H7 (cell line): ENCODE results near the gene RHOH. TPM values are rescaled to one million over a fixed set of nuclear protein-coding genes. Genes with fewer than 3 reads are reported as not detected.

Source experiments
- DNase-seq: peaks from one replicate; pipeline ENCODE4 v3.0.0; 2012
- H3K27me3 ChIP-seq: 2 replicates; pipeline ENCODE4 v1.6.0; 2011; ENCODE audit warnings: mild to moderate bottlenecking, low read length; ENCODE audit not compliant: control insufficient read depth, insufficient read depth
- H3K36me3 ChIP-seq: replicated peaks from 2 replicates; pipeline ENCODE4 v1.5.1; 2011; ENCODE audit warnings: low read length; ENCODE audit not compliant: control insufficient read depth, insufficient read depth
- H3K4me3 ChIP-seq: 2 replicates; pipeline ENCODE4 v1.5.1; 2011; ENCODE audit warnings: low read depth, mild to moderate bottlenecking, control low read depth, low read length, moderate library complexity; ENCODE audit not compliant: insufficient read depth
- total RNA-seq: library from RNA; depleted of rRNA; stranded (reverse); fragments of >200 nt; shearing (Covaris generic); gene quantifications from 2 replicates; pipeline ENCODE4 v1.2.3, GENCODE V29; 2014

RHOH gene
- total RNA-seq, 1 experiment from 2014 or later, result 2.1 TPM

DNA sequence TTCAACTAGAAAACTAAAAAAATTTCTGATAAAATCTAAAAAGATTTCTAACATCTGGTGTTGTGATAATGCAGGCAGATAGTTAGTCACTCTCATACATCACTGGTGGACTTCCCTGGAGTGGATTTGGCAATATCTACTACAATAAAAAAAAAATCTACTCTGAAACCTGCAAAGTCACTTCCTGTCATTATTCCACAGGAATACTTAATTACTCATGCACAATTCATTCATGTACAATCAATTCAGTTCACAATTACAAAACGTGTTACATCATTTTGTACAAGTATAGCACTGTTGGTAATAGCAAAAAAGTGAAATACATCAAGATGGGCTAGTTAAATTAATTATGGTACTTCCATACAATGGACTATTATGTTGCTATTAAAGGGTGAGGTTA, 16.5 kb upstream of the RHOH start:
- Histone ChIP-seq H3K27me3 (no peaks in the 10 kb centered on the region), H3K4me3 (no peak overlapping the region), H3K36me3 (no peaks in the 10 kb centered on the region)
- no peak for DNase-seq

DNA sequence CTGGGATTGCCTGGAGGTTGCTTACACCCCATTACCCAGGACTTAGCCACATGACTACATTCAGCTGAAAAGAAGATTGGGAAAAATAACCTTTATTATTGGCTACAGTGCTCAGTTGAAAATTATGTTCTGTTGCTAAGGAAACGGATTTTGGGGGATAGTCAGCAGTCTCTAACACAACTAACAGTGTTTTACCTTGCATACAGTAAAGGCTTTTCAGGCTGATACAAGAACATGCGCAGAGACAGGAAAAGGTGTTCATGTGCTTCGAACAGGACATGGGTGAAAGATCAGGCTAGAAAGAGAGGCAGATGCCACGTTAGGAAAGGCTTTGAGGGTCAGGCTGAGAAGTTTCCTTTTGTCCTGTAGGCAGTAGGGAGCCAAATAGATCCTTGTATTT, 14.8 kb upstream of the RHOH start:
- no peak for DNase-seq
- Histone ChIP-seq H3K36me3 (no peaks in the 10 kb centered on the region), H3K4me3 (no peak overlapping the region), H3K27me3 (no peaks in the 10 kb centered on the region)

DNA sequence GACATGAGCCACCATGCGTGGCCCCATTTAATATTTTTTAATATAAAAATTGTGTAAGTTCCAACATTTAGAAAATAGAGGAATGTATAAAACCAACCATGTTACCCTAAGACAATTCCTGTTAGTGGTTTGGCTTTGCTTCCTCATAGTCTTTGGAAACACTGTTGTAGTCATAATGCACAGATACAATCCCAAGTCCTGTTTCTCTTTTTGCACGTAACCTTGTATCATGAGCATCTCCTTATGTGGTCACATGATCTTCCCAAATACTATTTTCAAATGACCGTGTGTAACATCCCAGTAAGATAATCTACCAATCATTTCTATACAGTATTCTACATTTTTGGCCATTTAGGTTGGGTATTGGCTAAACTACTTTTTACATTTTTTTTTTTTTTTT, 13.9 kb upstream of the RHOH start:
- Histone ChIP-seq H3K36me3 (no peaks in the 10 kb centered on the region), H3K27me3 (no peaks in the 10 kb centered on the region), H3K4me3 (no peak overlapping the region)
- DNase-seq, result no peak

DNA sequence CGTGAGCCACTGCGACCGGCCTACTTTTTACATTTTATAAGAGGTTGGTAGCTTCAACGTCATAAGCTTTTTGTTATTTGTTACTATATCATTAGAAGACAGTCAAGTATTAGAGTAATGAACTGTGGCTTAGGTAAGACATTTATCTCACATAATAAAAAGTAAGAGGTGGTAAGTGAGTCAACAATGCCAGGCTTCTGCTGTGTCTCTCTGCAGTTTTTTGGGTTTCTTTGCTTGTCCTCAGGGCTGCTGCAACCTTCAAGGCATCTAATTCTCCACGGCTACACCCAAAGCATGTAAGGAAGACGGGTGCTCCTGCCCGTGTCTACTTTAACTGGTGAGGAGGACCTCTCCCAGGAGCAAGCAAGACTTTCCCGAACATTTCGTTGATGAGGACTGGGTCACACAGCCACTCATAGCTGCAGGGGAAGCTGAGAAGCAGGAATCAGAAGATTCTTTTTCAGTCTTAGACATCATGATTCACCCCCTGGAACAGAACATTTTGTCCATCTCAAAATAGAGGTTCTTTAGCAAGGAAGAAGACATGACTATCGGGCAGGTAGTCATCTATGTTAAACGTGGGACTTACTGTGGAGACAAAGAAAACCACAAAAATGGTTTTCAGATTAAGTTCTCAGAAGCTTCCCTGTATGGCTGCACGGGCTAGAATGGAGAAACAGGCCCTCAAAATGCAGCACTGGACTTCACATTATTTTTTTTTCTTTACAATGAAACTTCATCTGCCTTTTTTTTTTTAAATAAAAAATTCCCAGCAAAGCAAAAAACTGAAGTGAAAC, 13.0 kb upstream of the RHOH start:
- no peaks in the 10 kb centered on the region for H3K36me3 ChIP-seq
- H3K4me3 ChIP-seq, result no peak overlapping the region
- H3K27me3 ChIP-seq, result no peaks in the 10 kb centered on the region
- DNase-seq, result no peak

DNA sequence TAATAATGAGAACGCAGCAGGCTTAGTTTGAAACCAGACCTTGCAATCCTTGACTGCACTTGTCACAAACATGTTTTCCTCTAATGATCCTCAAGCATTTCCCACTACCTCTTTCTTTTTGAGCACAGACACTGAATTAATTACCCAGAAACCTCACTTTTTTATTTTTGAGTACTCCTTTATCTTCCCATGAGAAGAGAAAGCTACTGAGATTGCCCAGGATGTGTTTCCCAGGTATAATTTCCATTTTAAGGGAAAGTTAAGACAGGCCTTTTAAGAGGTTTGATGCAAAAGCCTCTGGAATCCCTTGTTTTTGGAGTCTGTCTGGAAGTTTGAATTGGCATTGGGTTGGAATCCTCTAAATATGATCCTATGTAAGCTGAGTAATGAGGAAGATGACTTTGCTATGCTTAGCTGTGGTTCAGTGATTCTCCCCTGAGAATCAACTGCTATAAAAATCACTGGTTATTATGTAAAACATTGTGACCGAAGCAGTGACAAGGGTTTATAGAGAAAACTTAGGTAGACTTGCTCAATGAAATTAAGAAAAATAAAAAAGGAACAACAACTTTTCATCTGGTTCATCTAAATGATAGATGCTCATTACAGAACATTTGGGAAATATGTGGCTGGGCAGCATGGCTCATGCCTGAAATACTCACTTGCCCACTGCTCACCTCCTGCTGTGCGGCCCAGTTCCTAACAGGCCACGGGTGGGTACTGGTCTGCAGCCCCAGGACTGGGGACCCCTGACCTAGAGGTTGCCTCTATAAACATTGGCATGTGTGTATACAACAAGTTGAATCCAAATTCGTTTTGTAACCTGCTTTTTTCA, 10.8 kb upstream of the RHOH start:
- Histone ChIP-seq H3K27me3 (no peaks in the 10 kb centered on the region), H3K4me3 (no peak overlapping the region), H3K36me3 (no peaks in the 10 kb centered on the region)
- DNase-seq, result no peak

DNA sequence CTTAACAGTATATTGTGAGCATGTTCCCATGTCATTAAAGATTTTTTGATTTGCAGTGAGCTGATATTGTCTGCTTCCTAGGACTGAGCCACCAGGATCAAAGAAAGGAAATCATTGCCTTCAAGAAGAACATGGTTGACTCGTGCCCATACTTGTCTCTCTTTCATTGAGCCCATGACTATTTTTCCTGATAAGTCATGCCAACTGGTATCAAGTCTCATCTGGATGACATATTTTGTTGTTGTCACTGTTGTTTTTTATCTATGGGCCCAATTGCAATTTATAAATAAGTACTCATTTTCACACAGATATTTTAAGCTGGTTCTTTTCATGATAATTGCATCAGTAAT, 10.2 kb upstream of the RHOH start:
- Histone ChIP-seq H3K36me3 (no peaks in the 10 kb centered on the region), H3K27me3 (no peaks in the 10 kb centered on the region), H3K4me3 (no peak overlapping the region)
- DNase-seq, result no peak

DNA sequence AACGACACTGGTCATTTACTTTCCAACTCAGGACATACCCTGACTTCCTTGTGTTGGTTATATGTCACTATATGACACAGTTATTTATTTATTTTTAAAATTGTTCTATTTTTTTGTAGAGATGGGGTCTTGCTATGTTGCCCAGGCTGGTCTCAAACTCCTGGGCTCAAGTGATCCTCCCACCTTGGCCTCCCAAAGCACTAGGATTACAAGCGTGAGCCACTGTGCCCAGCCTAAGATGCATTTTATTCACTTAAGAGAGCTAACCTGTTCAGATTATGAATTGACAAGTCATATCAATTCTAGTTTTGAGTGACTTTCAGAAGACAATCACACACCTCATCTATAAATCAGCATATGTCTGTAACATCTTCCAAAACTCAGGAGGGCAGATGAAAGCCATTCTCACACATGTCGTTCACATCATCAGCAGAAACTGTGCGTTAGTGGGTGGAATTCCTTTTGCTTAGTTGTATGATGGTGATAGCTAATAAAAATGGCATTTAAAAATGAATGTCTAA, 9.4 kb upstream of the RHOH start:
- no peak for DNase-seq
- H3K27me3 ChIP-seq, result no peaks in the 10 kb centered on the region
- H3K36me3 ChIP-seq, result no peaks in the 10 kb centered on the region
- no peak overlapping the region for H3K4me3 ChIP-seq

DNA sequence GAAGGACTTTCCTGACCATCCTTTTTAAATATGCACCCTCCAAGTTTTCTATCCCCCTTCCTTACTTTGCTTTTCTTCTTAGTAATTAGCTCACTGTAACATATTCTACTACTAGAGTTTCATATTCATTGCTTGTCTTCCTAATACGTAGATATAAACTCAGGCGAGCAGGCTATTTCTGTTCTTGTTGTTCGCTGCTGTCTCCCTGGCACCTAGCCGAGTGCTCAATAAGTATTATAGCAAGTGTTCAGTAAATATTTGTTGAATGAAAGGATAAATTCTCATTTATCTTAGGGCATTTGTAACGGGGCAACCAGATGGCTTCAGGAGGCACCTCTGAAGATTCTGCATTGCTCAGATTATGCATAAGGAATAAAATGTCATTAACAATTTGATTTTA, 6.8 kb upstream of the RHOH start:
- DNase-seq, result no peak
- Histone ChIP-seq H3K27me3 (no peaks in the 10 kb centered on the region), H3K36me3 (no peaks in the 10 kb centered on the region), H3K4me3 (no peak overlapping the region)

DNA sequence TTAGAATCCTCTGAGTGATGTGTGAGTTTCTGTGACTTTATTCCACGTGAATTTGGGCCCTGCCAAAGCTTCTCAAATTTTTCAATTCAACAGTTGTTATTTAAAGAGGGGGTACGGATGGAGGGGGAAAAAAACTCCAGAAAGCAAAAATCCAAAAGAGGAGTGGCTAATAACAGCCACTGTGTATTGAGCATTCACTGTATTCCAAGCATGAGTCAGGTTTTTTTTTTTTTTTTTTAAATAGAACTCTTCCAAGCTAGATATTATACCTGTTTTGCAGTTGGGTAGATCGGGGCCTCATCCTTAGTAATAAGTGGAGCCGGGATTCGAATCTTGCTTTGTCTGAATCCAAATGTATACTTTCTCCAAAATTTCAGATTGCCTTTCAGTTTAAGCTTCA, 6.4 kb upstream of the RHOH start:
- no peak for DNase-seq
- Histone ChIP-seq H3K27me3 (no peaks in the 10 kb centered on the region), H3K36me3 (no peaks in the 10 kb centered on the region), H3K4me3 (no peak overlapping the region)

DNA sequence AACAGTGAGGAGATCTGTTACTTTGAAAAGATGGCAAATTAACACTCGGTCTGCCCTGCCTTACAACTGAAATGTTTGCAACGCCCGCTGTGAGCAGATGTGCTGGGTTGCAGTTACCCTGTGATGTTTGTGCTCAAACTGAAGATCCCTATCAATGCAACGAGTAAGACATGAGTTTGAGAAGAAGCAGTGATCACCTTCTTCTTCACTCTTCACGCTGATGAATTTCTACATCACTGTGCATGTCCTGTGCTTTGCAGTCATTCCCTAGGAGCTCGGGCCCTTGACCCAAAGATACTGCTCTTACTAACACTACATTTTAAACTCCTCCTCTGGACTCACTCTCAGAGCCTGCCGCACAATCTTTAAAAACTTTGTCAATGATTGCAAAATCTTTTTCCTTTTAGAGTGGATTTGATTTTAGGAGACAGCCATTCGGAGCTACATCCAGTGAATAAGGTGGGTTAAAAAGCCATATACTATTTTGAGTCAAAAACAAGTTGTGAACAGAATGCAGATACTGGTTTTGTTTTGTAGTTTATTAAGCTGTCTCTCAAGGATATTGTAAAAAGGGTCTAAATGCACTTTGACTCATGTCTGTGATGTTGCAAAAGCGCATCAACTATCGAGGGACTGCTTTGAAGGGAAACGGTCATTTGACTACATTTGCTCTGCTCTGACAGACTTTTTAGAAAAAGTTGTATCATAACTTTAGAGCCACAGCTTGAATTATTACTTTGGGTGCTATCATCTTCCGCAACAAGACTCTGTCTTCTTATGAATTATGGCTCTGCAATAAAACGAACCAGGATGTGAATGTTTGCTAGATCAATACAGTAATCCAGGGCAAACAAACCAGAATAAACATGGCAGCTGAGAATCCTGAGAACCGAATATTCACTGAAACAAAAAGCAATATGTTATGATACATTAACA, 5.7 kb upstream of the RHOH start:
- H3K27me3 ChIP-seq, result no peaks in the 10 kb centered on the region
- H3K36me3 ChIP-seq, result no peaks in the 10 kb centered on the region
- DNase-seq, result no peak
- no peak overlapping the region for H3K4me3 ChIP-seq

DNA sequence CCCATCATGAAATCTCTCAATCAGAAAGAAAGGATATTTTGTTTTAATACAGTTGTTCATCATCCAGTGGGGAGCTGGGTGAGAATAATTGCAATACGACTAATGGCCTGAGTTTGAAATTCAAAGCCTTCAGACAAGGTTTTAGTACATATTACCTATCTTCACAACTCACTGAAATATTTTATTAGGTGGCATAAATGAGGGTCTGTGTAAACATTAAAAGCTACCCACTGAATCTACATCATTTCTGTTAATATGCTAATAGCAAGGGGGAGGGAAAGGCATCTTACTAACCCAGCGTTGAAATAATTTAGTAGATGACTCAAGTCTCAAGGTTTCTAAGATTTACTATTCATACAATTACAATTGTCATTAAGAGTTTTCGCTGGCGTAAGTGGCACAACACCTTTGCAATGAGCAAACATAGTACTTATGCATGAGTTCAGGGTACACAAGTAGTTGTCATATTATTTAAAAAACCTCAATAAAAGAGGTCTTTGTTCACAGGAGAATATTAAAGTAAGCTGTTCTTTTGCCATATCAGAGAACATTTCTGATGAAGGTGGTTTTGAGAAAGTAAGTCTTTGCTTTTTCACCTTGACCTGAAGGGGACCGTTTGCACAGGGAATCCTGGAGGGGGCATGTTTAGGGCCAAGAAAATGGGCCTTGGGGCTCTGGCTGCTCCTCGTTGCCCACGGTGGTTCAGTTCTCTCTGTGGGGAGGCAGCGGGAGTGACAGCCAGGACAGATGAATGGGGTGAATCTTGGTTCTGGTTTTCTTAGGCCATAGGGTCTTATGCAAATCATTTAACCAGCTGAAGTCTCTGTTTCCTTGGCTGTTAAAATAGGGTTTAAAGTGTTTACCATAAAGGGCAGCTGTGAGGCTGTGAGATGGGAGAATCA, 4.5 kb upstream of the RHOH start:
- Histone ChIP-seq H3K4me3 (no peak overlapping the region), H3K27me3 (no peaks in the 10 kb centered on the region), H3K36me3 (no peaks in the 10 kb centered on the region)
- no peak for DNase-seq

DNA sequence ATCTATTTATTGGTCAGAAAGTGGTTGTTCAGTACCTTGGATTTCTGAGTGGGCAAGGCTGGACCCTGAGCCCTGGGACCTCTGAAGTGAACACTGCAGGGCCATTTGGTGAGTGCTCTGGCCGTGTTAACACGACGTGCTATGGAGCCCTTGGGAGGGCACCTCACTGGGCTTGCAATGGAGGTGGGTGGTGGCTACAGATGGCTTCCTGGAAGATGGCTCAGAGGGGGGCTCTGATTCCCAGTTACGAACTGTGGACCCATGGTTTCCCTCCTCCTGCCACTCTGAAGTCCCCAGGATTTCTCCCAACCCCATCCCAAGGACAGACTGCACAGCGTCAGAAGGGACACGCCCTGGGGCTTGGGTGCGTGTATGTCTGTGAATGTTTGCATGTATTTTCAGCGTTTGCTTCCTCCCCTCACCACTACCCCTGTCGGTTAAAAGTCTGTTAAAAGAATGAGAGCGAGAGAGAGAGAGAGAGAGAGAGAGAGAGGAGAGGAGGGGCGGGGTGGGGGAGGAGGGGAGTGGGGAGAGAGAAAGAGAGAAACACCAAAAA, 3.7 kb upstream of the RHOH start:
- no peaks in the 10 kb centered on the region for H3K36me3 ChIP-seq
- no peaks in the 10 kb centered on the region for H3K27me3 ChIP-seq
- no peak for DNase-seq

DNA sequence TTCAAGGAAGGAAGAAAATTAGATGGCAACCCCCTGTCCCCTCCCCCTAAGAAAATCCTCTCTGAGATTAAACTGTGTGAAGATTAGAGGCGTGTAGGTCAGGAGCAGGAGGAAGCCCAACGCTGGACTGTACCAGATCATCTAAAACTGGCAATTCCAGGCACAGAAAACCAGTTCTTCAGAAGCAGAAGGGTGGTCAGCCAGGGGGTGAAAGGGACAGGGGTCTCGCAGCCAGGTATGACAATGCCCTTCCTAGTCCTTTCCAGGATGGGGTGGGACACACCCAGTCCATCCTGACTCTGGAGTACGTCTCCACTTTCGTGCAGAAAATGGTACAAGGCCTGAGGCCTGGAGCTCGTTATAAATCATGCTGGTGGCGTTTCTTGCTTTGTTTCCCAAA, 3.3 kb upstream of the RHOH start:
- Histone ChIP-seq H3K4me3 (no peak overlapping the region), H3K27me3 (no peaks in the 10 kb centered on the region), H3K36me3 (no peaks in the 10 kb centered on the region)
- DNase-seq, result no peak

More for the DNA sequence above, 3.7 kb upstream of the RHOH start:
- H3K4me3 ChIP-seq, result no peak overlapping the region
